HFFc6 (cell line): Measurements from ENCODE around the gene PHF21B. TPM values are rescaled to one million over a fixed set of nuclear protein-coding genes. Genes with fewer than 3 reads are reported as not detected.

Experiments used
- DNase-seq: peaks from one replicate; pipeline ENCODE4 v3.0.0-alpha.2; 2018
- H3K27ac Mint-ChIP-seq: 2 replicates; pipeline ENCODE4 v1.8.0; 2020; ENCODE audit warnings: mild to moderate bottlenecking, mixed read lengths
- H3K27me3 Mint-ChIP-seq: 2 replicates; pipeline ENCODE4 v1.8.0; 2021; ENCODE audit warnings: mild to moderate bottlenecking, moderate library complexity, mixed read lengths; ENCODE audit not compliant: insufficient read depth
- H3K36me3 Mint-ChIP-seq: 2 replicates; pipeline ENCODE4 v1.8.0; 2021; ENCODE audit warnings: low read depth, mixed read lengths
- H3K4me1 Mint-ChIP-seq: 2 replicates; pipeline ENCODE4 v1.8.0; 2020; ENCODE audit warnings: low read depth, mixed read lengths
- H3K4me3 Mint-ChIP-seq: 2 replicates; pipeline ENCODE4 v1.8.0; 2020; ENCODE audit warnings: mild to moderate bottlenecking, moderate library complexity, mixed read lengths
- H3K9me3 Mint-ChIP-seq: 2 replicates; pipeline ENCODE4 v1.8.0; 2020; ENCODE audit warnings: mild to moderate bottlenecking, mixed read lengths
- total RNA-seq, 6 experiments: library from RNA; stranded (reverse); fragmentation: NEBNext Ultra II Directional; extraction: Animal tissue kit (Norgen Biotek cat#: 25700); gene quantifications; 2 replicates in 1 of 6; 3 replicates in 5 of 6; pipeline ENCODE4 v1.2.3, GENCODE V29; 2021
- TF ChIP-seq, protein P1 (sequence below): fragments of 200-600 bp; sonication (generic); IDR thresholded peaks from 2 replicates; pipeline ENCODE4 v1.5.0; 2021; ENCODE audit warnings: antibody characterized with exemption, mild to moderate bottlenecking

The PHF21B gene
- total RNA-seq, 6 experiments from 2014 or later: not detected

DNA sequence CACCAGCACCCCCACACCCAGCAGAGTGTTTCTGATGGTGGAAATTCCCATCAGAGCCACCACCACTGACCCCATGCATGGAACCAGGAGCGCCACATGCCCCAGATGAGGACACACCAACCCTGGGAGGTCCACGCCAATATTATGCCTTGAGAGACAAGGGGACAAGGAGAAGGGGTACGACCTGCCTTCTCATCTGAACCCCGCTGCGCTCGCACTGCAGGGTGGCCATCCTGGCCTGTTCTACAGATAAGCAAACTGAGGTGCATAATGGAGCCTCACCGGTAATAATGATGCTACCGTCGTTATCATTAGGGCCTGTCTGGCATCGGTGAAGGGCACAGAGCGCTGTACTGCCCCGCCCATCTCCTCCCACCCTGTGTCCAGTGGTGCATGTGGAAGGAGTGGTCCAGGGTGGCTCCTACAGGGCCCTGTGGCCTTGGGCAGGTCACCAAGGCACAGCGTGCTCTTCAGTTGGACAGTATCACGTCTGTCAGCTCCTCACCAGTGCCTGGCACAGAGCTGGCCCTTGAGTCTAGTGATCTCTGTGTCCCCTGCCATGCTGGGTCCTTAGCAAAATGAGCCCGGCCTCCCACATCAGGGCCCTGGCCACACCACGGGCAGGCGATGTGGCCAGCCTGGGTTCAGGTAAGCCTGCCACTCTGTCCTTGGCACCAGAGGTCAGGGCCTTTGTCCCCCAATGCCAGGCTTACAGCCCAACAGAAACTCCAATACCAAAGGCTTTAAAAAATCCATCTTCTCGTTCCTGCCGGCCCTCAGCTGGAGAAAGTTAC is 92.2 kb downstream of the PHF21B start:
- peaks cover 6% of the 10 kb centered on the region for H3K27me3 Mint-ChIP-seq
- H3K4me1 Mint-ChIP-seq: no peaks in the 10 kb centered on the region
- peaks cover under 1% of the 10 kb centered on the region; the same call in 1 of the 2 replicates for H3K36me3 Mint-ChIP-seq
- H3K9me3 Mint-ChIP-seq: peaks cover 11% of the 10 kb centered on the region
- TF ChIP-seq, protein P1, sequence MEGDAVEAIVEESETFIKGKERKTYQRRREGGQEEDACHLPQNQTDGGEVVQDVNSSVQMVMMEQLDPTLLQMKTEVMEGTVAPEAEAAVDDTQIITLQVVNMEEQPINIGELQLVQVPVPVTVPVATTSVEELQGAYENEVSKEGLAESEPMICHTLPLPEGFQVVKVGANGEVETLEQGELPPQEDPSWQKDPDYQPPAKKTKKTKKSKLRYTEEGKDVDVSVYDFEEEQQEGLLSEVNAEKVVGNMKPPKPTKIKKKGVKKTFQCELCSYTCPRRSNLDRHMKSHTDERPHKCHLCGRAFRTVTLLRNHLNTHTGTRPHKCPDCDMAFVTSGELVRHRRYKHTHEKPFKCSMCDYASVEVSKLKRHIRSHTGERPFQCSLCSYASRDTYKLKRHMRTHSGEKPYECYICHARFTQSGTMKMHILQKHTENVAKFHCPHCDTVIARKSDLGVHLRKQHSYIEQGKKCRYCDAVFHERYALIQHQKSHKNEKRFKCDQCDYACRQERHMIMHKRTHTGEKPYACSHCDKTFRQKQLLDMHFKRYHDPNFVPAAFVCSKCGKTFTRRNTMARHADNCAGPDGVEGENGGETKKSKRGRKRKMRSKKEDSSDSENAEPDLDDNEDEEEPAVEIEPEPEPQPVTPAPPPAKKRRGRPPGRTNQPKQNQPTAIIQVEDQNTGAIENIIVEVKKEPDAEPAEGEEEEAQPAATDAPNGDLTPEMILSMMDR: no peak
- no peak for DNase-seq
- no peak overlapping the region for H3K27ac Mint-ChIP-seq
- H3K4me3 Mint-ChIP-seq: no peak overlapping the region

DNA sequence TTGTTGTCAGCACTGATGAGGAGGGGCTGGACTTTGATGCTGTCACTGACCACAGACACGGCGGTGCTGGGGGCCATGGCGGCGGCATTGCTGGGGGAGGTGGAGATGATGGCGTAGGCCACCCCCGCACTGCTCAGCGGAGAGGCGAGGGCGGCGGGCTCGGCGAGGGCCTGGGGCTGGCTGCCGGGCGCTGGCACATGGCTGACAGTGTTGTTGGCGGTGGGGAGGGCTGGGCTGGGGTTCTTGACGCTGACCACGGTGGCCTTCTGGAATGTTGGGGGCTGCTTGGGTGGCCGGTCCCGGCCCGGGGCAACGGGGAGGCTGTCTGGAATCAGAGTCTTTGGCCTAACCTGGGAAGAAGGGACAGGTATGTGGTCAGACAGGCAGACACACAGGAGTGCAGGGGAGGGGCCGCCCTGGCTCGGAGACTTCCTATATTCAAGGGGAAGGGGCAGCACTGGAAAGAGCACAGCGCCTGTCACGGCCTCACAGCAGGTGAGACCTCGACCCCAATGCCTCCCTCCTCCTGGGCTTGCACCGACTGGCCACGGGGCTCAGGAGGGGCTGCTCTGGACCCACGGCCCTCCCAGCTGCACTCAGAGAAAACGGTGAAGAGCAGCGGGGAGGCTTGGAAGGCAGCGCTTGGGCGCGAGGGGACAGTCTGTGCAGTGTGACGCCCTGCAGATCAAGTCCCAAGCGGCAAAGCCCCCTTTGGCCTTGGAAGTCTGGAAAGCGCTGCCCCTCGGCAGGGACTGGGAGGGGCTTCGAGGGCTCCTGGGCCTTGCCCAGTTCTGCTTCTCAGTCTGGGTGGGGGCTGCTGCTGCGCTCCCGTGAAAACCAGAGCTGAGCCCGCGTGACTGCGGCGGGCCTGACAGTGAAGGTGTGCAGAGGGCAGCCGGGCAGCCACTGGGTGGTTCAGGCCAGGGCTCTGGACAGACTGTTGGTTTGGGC is 93.2 kb downstream of the PHF21B start:
- Mint-ChIP-seq H3K4me3 (no peak overlapping the region), H3K36me3 (peaks cover 9% of the 10 kb centered on the region; the same call in 1 of the 2 replicates), H3K27me3 (peaks cover 6% of the 10 kb centered on the region), H3K27ac (no peak overlapping the region), H3K9me3 (peaks cover 22% of the 10 kb centered on the region), H3K4me1 (no peaks in the 10 kb centered on the region)
- TF ChIP-seq, protein P1: no peak
- no peak for DNase-seq

DNA sequence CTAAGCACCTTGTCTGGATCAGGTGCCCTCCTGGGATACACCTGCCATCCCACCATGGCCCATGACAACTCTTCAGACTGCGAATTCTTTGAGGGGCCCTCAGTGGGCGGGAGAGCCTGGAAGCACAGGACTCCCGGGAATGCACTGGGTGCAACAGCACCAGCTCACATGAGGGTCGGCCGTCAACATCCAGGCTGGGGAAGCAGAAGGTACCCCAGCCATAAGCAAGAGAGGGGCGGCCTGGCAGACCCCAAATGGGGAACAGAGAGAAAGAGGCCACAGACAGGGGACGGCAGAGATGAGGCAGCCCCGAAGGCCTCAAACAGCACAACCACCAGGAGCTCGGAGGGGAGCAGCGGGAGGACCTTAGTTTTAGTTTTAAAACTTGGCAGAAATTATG is 94.4 kb downstream of the PHF21B start:
- TF ChIP-seq, protein P1: no peak
- H3K4me1 Mint-ChIP-seq: no peaks in the 10 kb centered on the region
- no peak overlapping the region for H3K4me3 Mint-ChIP-seq
- H3K36me3 Mint-ChIP-seq: peaks cover 16% of the 10 kb centered on the region
- DNase-seq: no peak
- peaks cover 32% of the 10 kb centered on the region for H3K9me3 Mint-ChIP-seq
- H3K27me3 Mint-ChIP-seq: peaks cover 2% of the 10 kb centered on the region
- no peak overlapping the region for H3K27ac Mint-ChIP-seq

DNA sequence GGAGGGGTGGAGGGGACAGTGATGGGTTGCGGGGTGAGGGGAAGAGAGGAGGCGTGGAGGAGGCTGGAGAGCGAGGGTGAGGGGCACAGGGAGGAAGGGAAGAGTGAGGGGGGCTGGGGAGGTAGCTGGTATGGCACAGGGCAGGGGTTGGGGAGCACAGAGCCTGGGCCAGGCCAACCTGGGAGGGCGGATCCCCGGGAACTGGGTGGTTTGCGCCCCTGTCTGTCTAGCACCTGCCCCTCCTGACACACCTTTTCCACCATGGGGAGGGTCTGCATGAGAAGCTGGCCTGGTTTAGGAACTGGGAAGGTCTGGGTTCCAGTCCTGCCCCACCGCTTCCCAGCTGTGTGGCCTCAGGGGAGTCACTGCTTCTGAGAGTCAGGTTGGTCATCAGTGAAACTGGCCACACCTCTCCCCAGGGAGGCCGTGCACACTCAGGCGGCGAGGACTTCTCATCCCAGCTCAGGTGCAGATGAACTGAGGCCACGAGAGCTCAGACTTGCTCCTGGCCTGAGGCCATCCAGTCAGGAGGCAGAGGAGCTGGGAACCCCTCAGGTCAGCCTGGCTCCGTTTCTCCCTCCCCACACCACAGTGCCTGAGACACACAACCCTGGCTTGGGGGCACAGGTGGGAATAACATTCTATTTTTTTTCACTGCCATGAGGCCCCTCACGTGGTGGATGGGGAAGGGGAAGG is 95.6 kb downstream of the PHF21B start:
- Mint-ChIP-seq H3K27me3 (peaks cover 5% of the 10 kb centered on the region), H3K4me1 (no peaks in the 10 kb centered on the region), H3K36me3 (peaks cover 18% of the 10 kb centered on the region), H3K4me3 (no peak overlapping the region), H3K27ac (no peak overlapping the region), H3K9me3 (peaks cover 35% of the 10 kb centered on the region)
- DNase-seq: no peak
- TF ChIP-seq, protein P1: no peak
